Adrenal gland (tissue), 12 donors: ENCODE results near the gene KLF13. TPM values are rescaled to one million over a fixed set of nuclear protein-coding genes. Genes with fewer than 3 reads are reported as not detected.

Experiments
- DNase-seq, 7 donors: peaks; one replicate each; pipeline ENCODE4 v3.0.0-alpha.2; 2019 to 2020
- H3K27ac ChIP-seq, 5 donors: fragments of 200-600 bp; sonication (generic) in 4 of 5; 1 replicate in 3 of 5; 2 replicates in 2 of 5; pipeline versions ENCODE4 v1.5.1 to v1.8.0; 2016 to 2020; ENCODE audit warnings: mild to moderate bottlenecking in 1 of 5
- H3K27me3 ChIP-seq: fragments of 200-600 bp; 2 replicates; pipeline ENCODE4 v1.8.0; 2021
- H3K36me3 ChIP-seq, 2 donors: fragments of 200-600 bp; replicated peaks in 1 of 2; 1 replicate in 1 of 2; 2 replicates in 1 of 2; pipeline versions ENCODE4 v1.5.1 to v1.8.0; 2018 to 2022
- H3K4me1 ChIP-seq, 2 donors: fragments of 200-600 bp; replicated peaks in 1 of 2; 1 replicate in 1 of 2; 2 replicates in 1 of 2; pipeline versions ENCODE4 v1.5.1 to v1.8.0; 2018 to 2021
- H3K4me3 ChIP-seq, 4 donors: fragments of 200-600 bp; sonication (generic) in 3 of 4; one replicate each; pipeline ENCODE4 v1.5.1; 2016 to 2018
- H3K9me3 ChIP-seq, 3 donors: fragments of 200-600 bp; sonication (generic) in 1 of 3; replicated peaks in 1 of 3; 1 replicate in 2 of 3; 2 replicates in 1 of 3; pipeline versions ENCODE4 v1.5.1 to v1.8.0; 2016 to 2021
- CTCF ChIP-seq, 6 experiments: fragments of 450-650 bp in 4 of 6; fragments of 200-600 bp in 2 of 6; sonication (generic) in 1 of 6; IDR thresholded peaks; 1 replicate in 5 of 6; 2 replicates in 1 of 6; pipeline versions ENCODE4 v1.5.1 to v1.8.0; 2016 to 2021; ENCODE audit warnings: antibody characterized with exemption in 6 of 6, mild to moderate bottlenecking in 2 of 6, moderate library complexity in 1 of 6
- POLR2A ChIP-seq, 2 donors: fragments of 450-650 bp; IDR thresholded peaks; one replicate each; pipeline ENCODE4 v1.6.1; 2017; ENCODE audit warnings: antibody characterized with exemption in 2 of 2, mild to moderate bottlenecking in 2 of 2, moderate library complexity in 1 of 2
- WGBS, 4 donors: extraction: QIAGEN DNeasy Blood & Tissue Kit in 2 of 4; methylation state at CpG; one replicate each; pipeline versions ENCODE4 v1.1.5 to v1.1.7; 2013 to 2017; 5-methylcytosine and 5-hydroxymethylcytosine counted together
- intact Hi-C, 2 donors: fragments of 100-400 bp; cut with DNase I; formaldehyde crosslinking; loops; one replicate each; pipeline versions ENCODE4 v1.14.1 to v1.15.0; 2022 to 2023
- polyA plus RNA-seq, 3 donors: library from polyadenylated mRNA; stranded (reverse); fragments of 200-250 nt in 2 of 3; fragments of 350-450 nt in 1 of 3; fragmentation: Illumina TruSeq in 1 of 3; extraction: RNeasy Lipid Tissue Mini Kit (QIAGEN cat#74804) in 1 of 3; gene quantifications; one replicate each; pipeline ENCODE4 v1.2.3, GENCODE V29; 2013 to 2014
- total RNA-seq, 9 donors: library from RNA; depleted of rRNA in 4 of 9; stranded (reverse); fragments of >200 nt in 4 of 9; fragments of 120-200 nt in 1 of 9; fragmentation: NEBNext Ultra II Directional in 1 of 9; extraction: Animal tissue kit (Norgen Biotek cat#: 25700) in 1 of 9; gene quantifications; one replicate each; pipeline versions ENCODE4 v1.1.0 to v1.2.4, GENCODE V29; 2013 to 2023
- donor health status: healthy with polysubstance abuse.
- donor health status: Bipolar disorder and iron deficiency.
- donor health status: DM: yes; HTN: yes; CAD: no.
- donor health status: DM: no; HTN: no; CAD: no.
- donor health status: DM: no; HTN: no; CAD: no.
- donor health status: DM: yes; HTN: yes; CAD: no.

Gene KLF13
- total and polyA plus RNA-seq, 12 donors: 8.4 to 65.9 (median 31.9) TPM

DNA sequence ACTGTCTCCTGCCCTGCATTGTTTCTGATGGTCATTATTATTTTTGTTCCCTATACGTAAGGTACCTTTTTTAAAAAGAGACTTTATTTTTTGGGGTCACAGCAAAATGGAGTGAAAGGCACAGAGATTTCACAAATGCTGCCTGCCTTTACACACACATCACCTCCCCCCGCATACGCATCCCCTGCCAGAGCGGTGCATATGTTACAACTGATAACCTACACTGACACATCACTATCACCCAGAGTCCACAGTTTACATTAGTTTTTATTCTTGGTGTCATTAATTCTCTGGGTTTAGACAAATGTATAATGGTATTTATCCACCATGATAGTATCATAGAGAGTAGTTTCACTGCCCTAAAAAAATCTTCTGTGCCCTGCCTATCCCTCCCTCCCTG is 43.6 kb upstream of the KLF13 start:
- no peaks in the 10 kb centered on the region for H3K27me3 ChIP-seq
- TF ChIP-seq CTCF (IDR thresholded peaks at IDR 0.05) (no peak), POLR2A (IDR thresholded peaks at IDR 0.05) (no peak)
- no peak overlapping the region for H3K27ac ChIP-seq
- intact Hi-C loops: no loop called here
- WGBS, 4 donors: 84 to 90% (median 89%) methylated on average over 4 of the region's 4 CpGs
- H3K36me3 ChIP-seq: no peaks in the 10 kb centered on the region
- DNase-seq: peak in 1 of 7 donors; percentile 25
- no peaks in the 10 kb centered on the region for H3K9me3 ChIP-seq
- no peak overlapping the region for H3K4me3 ChIP-seq
- no peaks in the 10 kb centered on the region for H3K4me1 ChIP-seq

DNA sequence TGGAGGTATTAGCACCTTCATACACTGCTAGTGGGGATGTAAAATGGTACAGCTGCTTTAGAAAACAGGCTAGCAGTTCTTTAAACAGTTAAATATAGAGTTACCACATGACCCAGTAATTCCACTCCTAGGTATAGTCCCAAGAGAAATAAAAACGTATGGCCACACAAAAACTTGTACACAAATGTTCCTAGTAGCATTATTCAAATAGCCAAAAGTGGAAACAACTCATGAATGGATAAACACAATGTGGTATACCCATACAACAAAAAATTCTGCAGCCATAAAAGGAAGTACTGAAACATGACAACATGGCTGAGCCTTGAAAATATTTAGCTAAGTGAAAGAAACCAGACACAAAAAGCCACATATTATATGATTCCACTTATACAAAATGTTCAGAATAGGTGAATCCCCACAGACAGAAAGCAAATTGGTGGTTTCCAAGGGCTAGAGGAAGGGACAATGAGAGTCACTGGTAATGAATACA is 40.8 kb upstream of the KLF13 start:
- Histone ChIP-seq H3K27me3 (no peaks in the 10 kb centered on the region), H3K27ac (no peak overlapping the region), H3K36me3 (no peaks in the 10 kb centered on the region), H3K4me1 (no peaks in the 10 kb centered on the region), H3K9me3 (no peaks in the 10 kb centered on the region), H3K4me3 (no peak overlapping the region)
- DNase-seq: no peak
- TF ChIP-seq POLR2A (IDR thresholded peaks at IDR 0.05) (no peak), CTCF (IDR thresholded peaks at IDR 0.05) (no peak)
- intact Hi-C loops: no loop called here
- 24 to 37% (median 30%) methylated on average over 1 of the region's 1 CpG for WGBS, 4 donors

- Histone ChIP-seq H3K36me3 (no peaks in the 10 kb centered on the region), H3K9me3 (no peaks in the 10 kb centered on the region)
- WGBS, 4 donors: 58 to 72% (median 66%) methylated on average over 3 of the region's 3 CpGs
Observed at GRCh38 chr15:31291048-31291578, 35.5 kb upstream of the KLF13 start.

DNA sequence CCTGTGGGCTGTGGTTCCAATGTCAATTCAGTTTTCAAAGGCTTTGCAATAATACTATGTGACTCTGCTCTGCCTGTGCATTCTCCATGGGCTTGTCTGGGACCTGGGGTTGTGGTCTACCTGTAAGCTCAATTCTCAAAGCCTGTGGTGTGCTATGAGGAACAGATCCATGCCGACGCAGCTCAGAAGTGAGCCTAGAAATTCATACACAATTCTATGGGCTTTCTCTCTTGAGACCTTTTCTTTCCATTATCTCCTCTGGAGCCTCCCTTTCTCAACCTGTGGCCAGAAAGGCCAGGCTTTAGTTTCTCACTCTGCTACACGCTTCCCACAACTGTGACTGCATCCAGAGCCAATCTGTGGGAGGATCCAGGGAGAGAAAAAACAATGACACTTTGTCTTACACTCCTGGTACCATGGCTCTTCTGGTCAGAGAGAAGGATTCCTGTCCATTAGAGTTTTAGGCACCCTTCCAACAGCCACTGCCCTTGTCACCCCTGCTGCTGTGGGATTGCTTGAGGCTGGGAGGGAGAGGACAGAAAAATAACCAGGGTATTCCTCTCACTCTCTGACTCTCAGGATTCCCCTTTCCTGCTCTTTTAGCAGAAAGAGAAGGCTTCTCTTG is 34.1 kb upstream of the KLF13 start:
- intact Hi-C loops: no loop called here
- TF ChIP-seq CTCF (IDR thresholded peaks at IDR 0.05) (no peak), POLR2A (IDR thresholded peaks at IDR 0.05) (no peak)
- peak in 3 of 7 donors; percentile 5 to 31 (median 11) for DNase-seq
- H3K36me3 ChIP-seq: no peaks in the 10 kb centered on the region
- WGBS, 4 donors: 57 to 86% (median 78%) methylated on average over 3 of the region's 3 CpGs
- no peaks in the 10 kb centered on the region for H3K4me1 ChIP-seq
- H3K27ac ChIP-seq: no peak overlapping the region
- no peaks in the 10 kb centered on the region for H3K27me3 ChIP-seq
- no peak overlapping the region for H3K4me3 ChIP-seq
- H3K9me3 ChIP-seq: no peaks in the 10 kb centered on the region

More at GRCh38 chr15:31291048-31291578, 35.5 kb upstream of the KLF13 start:
- intact Hi-C loops: no loop called here
- H3K27me3 ChIP-seq: no peaks in the 10 kb centered on the region
- H3K4me1 ChIP-seq: no peaks in the 10 kb centered on the region
- no peak overlapping the region for H3K27ac ChIP-seq
- TF ChIP-seq POLR2A (IDR thresholded peaks at IDR 0.05) (no peak), CTCF (IDR thresholded peaks at IDR 0.05) (no peak)
- no peak overlapping the region for H3K4me3 ChIP-seq
- no peak for DNase-seq
